GM23248 (cell line): ENCODE measurements around the gene NRP1. TPM values are rescaled to one million over a fixed set of nuclear protein-coding genes. Genes with fewer than 3 reads are reported as not detected.

Experiments
- DNase-seq: peaks from one replicate; pipeline ENCODE4 v3.0.0-alpha.2; 2015
- H2AFZ ChIP-seq: fragments of 200-600 bp; sonication (generic); 2 replicates; pipeline ENCODE4 v1.6.1; 2016; ENCODE audit warnings: antibody characterized with exemption
- H3F3A ChIP-seq: fragments of 200-600 bp; sonication (generic); 2 replicates; pipeline ENCODE4 v1.6.1; 2016; ENCODE audit warnings: mild to moderate bottlenecking, antibody characterized with exemption, mixed run types; ENCODE audit not compliant: insufficient read depth
- H3K27ac ChIP-seq: fragments of 200-600 bp; sonication (generic); 2 replicates; pipeline ENCODE4 v1.5.1; 2016; ENCODE audit warnings: mild to moderate bottlenecking
- H3K27me3 ChIP-seq: fragments of 200-600 bp; sonication (generic); replicated peaks from 2 replicates; pipeline ENCODE4 v1.6.1; 2016; ENCODE audit warnings: mild to moderate bottlenecking; ENCODE audit not compliant: insufficient read depth
- H3K36me3 ChIP-seq: fragments of 200-600 bp; sonication (generic); 2 replicates; pipeline ENCODE4 v1.6.1; 2016; ENCODE audit warnings: low read depth, mild to moderate bottlenecking
- H3K4me1 ChIP-seq: fragments of 200-600 bp; sonication (generic); 2 replicates; pipeline ENCODE4 v1.6.1; 2016; ENCODE audit warnings: mild to moderate bottlenecking; ENCODE audit not compliant: insufficient read depth
- H3K4me2 ChIP-seq: fragments of 200-600 bp; sonication (generic); one replicate; pipeline ENCODE4 v1.6.1; 2016; ENCODE audit warnings: mild to moderate bottlenecking; ENCODE audit not compliant: unreplicated experiment
- H3K4me3 ChIP-seq: fragments of 200-600 bp; sonication (generic); 2 replicates; pipeline ENCODE4 v1.5.1; 2016; ENCODE audit warnings: mild to moderate bottlenecking
- H3K79me2 ChIP-seq: fragments of 200-600 bp; sonication (generic); 2 replicates; pipeline ENCODE4 v1.6.1; 2016; ENCODE audit warnings: mild to moderate bottlenecking; ENCODE audit not compliant: insufficient read depth
- H3K9ac ChIP-seq: fragments of 200-600 bp; sonication (generic); 2 replicates; pipeline ENCODE4 v1.6.1; 2016; ENCODE audit warnings: mild to moderate bottlenecking
- H3K9me2 ChIP-seq: fragments of 200-600 bp; sonication (generic); 2 replicates; pipeline ENCODE4 v1.6.1; 2016; ENCODE audit warnings: mixed run types, mild to moderate bottlenecking, moderate library complexity; ENCODE audit not compliant: insufficient read depth
- H3K9me3 ChIP-seq: fragments of 200-600 bp; sonication (generic); one replicate; pipeline ENCODE4 v1.6.1; 2017; ENCODE audit warnings: low read depth
- H4K20me1 ChIP-seq: fragments of 200-600 bp; sonication (generic); 2 replicates; pipeline ENCODE4 v1.6.0; 2016; ENCODE audit not compliant: insufficient read depth
- EZH2 ChIP-seq: fragments of 200-600 bp; sonication (generic); IDR thresholded peaks from 2 replicates; pipeline ENCODE4 v1.6.1; 2018; ENCODE audit warnings: antibody characterized with exemption, mild to moderate bottlenecking; ENCODE audit not compliant: insufficient read depth, poor library complexity, severe bottlenecking
- EZH2phosphoT487 ChIP-seq: fragments of 200-600 bp; sonication (generic); IDR thresholded peaks from 2 replicates; pipeline ENCODE4 v1.6.1; 2018; ENCODE audit warnings: antibody characterized with exemption, moderate library complexity, mild to moderate bottlenecking, low read depth; ENCODE audit not compliant: insufficient read depth
- WGBS, 2 experiments: methylation state at CpG; one replicate each; pipeline ENCODE4 v1.1.6; 2015 to 2017; ENCODE audit warnings: low lambda C conversion rate in 2 of 2, low coverage in 1 of 2; ENCODE audit errors: missing lambda C conversion rate in 2 of 2; 5-methylcytosine and 5-hydroxymethylcytosine counted together
- in situ Hi-C: fragments of 300-500 bp; cut with MboI; formaldehyde crosslinking; loops from 2 replicates; pipeline ENCODE4 v1.15.0; 2020
- polyA plus RNA-seq: library from polyadenylated mRNA; unstranded; fragments of >200 nt; fragmentation: Nextera tagmentation; extraction: Ambion mirVana; gene quantifications from 2 replicates; pipeline ENCODE4 v1.2.1, GENCODE V29; 2016
- total RNA-seq: library from RNA; depleted of rRNA; stranded (reverse); fragments of >200 nt; shearing (Covaris generic); gene quantifications from 2 replicates; pipeline ENCODE4 v1.2.3, GENCODE V29; 2014

Gene NRP1
- total and polyA plus RNA-seq, 2 experiments from 2014 or later: 152 to 175 TPM

DNA sequence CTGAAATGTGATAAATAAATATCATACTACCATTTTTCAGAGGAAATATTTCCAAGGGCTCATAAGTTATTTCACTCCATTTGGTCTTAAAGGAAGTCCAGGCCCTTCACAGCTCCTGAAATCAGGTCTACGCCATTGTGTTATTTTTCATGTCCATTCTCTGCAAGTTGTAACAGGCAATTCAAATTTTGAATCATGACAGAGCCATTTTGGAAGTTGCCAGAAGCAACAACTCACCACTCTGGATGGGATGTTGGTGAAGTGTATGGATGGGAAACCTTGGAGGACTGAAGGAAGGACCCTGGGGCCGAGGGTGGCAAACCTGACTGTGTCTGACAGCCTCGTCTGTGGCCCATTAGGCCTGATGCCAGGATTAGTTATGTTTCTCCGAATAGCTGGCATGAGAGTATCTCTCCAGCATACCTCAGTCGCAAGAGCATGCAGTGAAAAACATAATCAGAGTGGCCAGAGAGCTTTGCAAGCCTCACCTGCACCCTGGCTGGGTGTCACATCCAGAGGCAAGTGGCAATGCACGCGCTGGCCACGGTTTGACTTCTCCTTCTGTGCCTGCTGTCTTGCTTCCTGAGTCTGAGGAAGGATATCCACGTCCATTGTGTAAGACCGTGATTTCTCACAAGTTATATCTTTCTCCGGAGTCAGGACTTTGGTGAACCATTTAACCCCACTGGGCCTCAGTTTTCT, 87.1 kb downstream of the NRP1 start:
- Histone ChIP-seq H3K9me3 (no peaks in the 10 kb centered on the region), H3K79me2 (peaks cover 93% of the 10 kb centered on the region), H3K4me1 (peaks cover 29% of the 10 kb centered on the region), H3K36me3 (peaks cover 60% of the 10 kb centered on the region), H3K27ac (no peak overlapping the region), H3K4me2 (no peak overlapping the region), H3K9me2 (no peaks in the 10 kb centered on the region), H4K20me1 (no peaks in the 10 kb centered on the region), H3K27me3 (no peaks in the 10 kb centered on the region), H3K9ac (no peak overlapping the region), H3F3A (peaks cover 80% of the 10 kb centered on the region), H2AFZ (no peak overlapping the region), H3K4me3 (no peak overlapping the region)
- in situ Hi-C loops: no loop called here
- TF ChIP-seq EZH2phosphoT487: no peak
- no peak for TF ChIP-seq EZH2
- 88 to 92% methylated on average over 11 of the region's 11 CpGs for WGBS, 2 experiments
- DNase-seq: no peak

DNA sequence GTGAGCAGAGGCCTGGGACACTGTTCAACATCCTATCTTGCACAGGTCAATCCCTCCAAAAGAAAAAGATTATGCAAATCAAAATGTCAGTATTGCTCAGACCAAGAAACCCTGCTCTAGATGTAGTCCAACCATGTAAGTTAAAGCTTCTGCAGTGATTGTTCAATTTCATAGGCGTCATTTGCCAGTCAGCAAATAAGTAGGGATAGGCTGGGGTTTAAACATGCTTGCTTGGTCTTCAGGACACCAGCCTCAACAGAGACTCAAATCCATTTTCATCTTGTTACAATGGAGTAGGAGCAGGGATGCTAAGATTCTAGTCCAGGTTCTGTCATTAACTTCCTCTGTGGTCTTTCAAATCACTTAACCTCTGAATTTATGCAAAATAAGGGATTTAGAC, 89.1 kb downstream of the NRP1 start:
- H3K9me3 ChIP-seq: no peaks in the 10 kb centered on the region
- H3K27ac ChIP-seq: no peak overlapping the region
- H3K27me3 ChIP-seq: no peaks in the 10 kb centered on the region
- H3K79me2 ChIP-seq: peaks cover 81% of the 10 kb centered on the region
- in situ Hi-C loops: no loop called here
- H3K4me2 ChIP-seq: no peak overlapping the region
- no peaks in the 10 kb centered on the region for H4K20me1 ChIP-seq
- peaks cover 82% of the 10 kb centered on the region for H3F3A ChIP-seq
- H3K36me3 ChIP-seq: peaks cover 40% of the 10 kb centered on the region
- TF ChIP-seq EZH2 (no peak), EZH2phosphoT487 (no peak)
- no peak overlapping the region for H3K9ac ChIP-seq
- H3K4me3 ChIP-seq: no peak overlapping the region
- H3K4me1 ChIP-seq: peaks cover 41% of the 10 kb centered on the region
- WGBS, 2 experiments: 81 to 82% methylated on average over 1 of the region's 1 CpG
- H2AFZ ChIP-seq: no peak overlapping the region
- no peaks in the 10 kb centered on the region for H3K9me2 ChIP-seq
- no peak for DNase-seq

DNA sequence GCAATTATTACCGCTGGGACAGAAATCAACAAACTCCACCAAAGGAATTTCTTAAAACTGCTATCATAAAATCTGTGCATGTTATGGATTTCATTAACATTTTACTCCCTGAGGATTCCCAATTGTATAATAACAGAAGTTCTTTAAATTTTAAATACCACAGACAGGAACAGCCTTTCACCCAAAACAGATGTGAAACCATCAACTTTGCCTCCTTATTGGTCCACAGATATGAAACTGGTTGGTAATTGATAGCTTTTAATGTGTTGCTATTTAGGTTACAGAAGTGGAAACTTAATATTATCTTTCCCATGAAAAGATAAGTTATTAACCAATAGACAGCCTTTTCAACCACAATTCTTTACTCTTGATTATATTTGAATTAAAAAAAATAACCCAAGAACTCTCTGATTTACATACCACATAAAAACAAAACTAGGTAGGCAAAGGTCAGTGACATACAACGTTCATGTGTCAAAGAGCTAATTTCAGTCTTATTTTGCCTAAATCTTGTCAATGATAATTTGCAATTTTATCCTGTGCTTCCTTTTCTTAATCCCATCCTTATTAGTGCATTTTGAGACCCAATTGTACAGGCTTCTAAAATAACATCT, 90.0 kb downstream of the NRP1 start:
- no peak overlapping the region for H3K9ac ChIP-seq
- no peak for DNase-seq
- peaks cover 82% of the 10 kb centered on the region for H3F3A ChIP-seq
- H3K36me3 ChIP-seq: peaks cover 31% of the 10 kb centered on the region
- no peaks in the 10 kb centered on the region for H3K27me3 ChIP-seq
- in situ Hi-C loops: no loop called here
- peaks cover 74% of the 10 kb centered on the region for H3K79me2 ChIP-seq
- H3K4me3 ChIP-seq: no peak overlapping the region
- H3K27ac ChIP-seq: no peak overlapping the region
- TF ChIP-seq EZH2: no peak
- no peak for TF ChIP-seq EZH2phosphoT487
- whole genome bisulfite sequencing, 2 experiments: 54 to 55% methylated on average over 2 of the region's 2 CpGs
- peaks cover 42% of the 10 kb centered on the region for H3K4me1 ChIP-seq
- H3K4me2 ChIP-seq: no peak overlapping the region
- no peaks in the 10 kb centered on the region for H3K9me2 ChIP-seq
- H4K20me1 ChIP-seq: no peaks in the 10 kb centered on the region
- no peak overlapping the region for H2AFZ ChIP-seq
- H3K9me3 ChIP-seq: no peaks in the 10 kb centered on the region

DNA sequence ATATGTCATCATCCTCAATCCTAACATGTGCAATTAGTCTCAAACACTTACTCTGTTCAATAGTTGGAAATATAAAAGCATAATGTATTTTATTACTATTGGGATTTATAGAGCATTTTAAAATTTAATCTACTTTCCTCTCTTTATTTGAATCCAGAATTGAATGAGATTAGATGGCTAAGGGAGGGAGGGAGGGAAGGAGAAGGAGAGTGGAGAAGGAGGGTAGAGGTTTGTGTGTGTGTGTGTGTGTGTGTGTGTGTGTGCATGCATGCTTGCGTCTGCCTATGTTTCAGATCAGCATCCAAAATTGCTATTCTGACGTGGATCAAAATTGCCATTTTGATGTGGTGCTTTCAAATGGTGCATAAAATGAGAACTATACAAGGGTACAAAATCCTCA, 90.8 kb downstream of the NRP1 start:
- no peak for DNase-seq
- Histone ChIP-seq H3K27me3 (no peaks in the 10 kb centered on the region), H3K9me2 (no peaks in the 10 kb centered on the region), H3K36me3 (peaks cover 27% of the 10 kb centered on the region; the same call in 1 of the 2 replicates), H3K4me1 (peaks cover 42% of the 10 kb centered on the region), H3K9ac (no peak overlapping the region), H3F3A (peaks cover 82% of the 10 kb centered on the region), H3K4me2 (no peak overlapping the region), H3K27ac (no peak overlapping the region), H3K79me2 (peaks cover 68% of the 10 kb centered on the region), H3K9me3 (no peaks in the 10 kb centered on the region), H4K20me1 (no peaks in the 10 kb centered on the region), H2AFZ (no peak overlapping the region), H3K4me3 (no peak overlapping the region)
- in situ Hi-C loops: no loop called here
- 80 to 94% methylated on average over 1 to 2 of the region's 2 CpGs for WGBS, 2 experiments
- TF ChIP-seq EZH2phosphoT487 (no peak), EZH2 (no peak)
